GM11168 (cell line): Measurements from ENCODE around the gene CNGB1.

Experiments used
- in situ Hi-C: fragments of 300-500 bp; cut with MboI; formaldehyde crosslinking; loops from one replicate; pipeline ENCODE4 v1.12.0; 2022; ENCODE audit warnings: low sequenced_read_pairs; ENCODE audit not compliant: unreplicated experiment

CNGB1 gene

DNA sequence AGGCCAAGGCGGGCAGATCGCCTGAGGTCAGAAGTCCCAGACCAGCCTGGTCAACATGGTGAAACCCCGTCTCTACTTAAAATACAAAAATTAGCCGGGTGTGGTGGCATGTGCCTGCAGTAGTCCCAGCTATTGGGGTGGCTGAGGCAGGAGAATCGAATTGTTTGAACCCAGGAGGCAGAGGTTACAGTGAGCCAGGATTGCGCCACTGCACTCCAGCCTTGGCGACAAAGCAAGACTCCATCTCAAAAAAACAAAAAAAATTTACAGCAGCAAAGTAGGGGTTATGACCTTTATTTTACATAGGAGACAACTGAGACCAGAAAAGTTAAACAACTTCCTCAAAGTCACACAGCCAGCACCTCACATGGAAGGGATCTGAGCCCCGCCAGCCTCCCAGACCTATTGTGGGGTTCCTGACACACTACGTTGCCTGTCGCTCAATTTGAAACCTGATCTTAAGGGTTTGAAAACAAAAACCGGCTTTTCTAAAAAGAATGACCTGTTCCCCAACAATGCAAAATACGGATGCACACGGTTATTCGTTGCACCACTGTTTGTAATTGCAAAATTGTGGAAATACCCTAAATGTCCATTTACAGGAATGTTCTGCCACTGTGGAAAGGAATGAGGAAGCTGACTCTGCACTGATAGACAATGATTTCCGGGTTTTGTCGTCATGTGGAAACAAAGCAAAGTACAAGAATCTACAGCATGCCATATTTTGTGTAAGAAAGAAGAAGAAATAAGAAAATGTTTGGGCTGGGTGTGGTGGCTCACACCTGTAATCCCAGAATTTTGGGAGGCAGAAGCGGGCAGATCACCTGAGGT is 77.2 kb downstream of the CNGB1 start:
- in situ Hi-C loops: loop anchor here (10.0 kb wide), 2 partner anchors 111 to 139 kb away; partner anchors contain the start of genes USB1 and ZNF319

DNA sequence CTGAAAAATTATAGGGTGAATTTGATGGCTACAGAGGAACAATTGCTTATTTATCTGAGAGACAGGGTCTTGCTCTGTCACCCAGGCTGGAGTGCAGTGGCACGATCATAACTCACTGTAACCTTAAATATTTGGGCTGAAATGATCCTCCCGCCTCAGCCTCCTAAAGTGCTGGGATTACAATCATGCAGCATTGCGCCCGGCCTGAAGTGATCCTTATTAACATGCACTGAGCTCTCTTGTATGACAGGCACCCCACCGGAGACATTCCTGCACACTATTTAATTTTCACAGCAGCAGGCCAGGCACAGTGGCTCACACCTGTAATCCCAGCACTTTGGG is 77.7 kb downstream of the CNGB1 start:
- in situ Hi-C loops: loop anchor here (10.0 kb wide), 2 partner anchors 112 to 138 kb away; partner anchors contain the start of genes USB1 and ZNF319

DNA sequence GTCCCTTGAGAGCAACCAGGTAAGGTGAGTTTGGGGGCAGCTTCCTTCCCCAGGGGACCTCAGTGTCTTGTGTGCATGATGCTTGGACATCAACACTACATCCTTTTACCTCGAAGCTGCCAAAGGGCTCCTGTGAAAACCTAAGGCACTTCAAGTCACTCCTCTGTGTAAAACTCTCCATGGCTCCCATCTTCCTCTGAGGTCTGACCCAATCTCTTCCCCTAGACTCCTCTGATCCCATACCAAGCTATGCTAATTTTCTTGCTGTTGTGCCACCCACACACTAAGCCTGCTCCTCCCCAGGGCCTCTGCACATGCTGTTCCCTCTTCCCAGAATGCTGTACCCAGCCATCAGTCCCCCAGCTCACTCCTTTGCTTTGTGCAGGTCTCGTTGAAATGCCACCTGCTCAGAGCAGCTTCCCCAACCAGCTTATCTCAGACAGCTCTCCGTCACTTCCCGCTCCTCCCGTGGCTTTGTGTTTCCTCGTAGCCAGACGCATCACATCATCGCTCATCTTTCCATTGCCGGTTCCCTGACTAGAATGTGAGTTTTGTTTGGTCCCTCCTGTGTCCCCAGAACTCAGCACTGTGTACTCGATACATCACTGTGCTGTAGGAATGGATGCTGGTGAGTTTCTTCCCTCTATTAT is 78.4 kb downstream of the CNGB1 start:
- in situ Hi-C loops: loop anchor here (10.0 kb wide), 2 partner anchors 112 to 138 kb away; partner anchors contain the start of genes USB1 and ZNF319

DNA sequence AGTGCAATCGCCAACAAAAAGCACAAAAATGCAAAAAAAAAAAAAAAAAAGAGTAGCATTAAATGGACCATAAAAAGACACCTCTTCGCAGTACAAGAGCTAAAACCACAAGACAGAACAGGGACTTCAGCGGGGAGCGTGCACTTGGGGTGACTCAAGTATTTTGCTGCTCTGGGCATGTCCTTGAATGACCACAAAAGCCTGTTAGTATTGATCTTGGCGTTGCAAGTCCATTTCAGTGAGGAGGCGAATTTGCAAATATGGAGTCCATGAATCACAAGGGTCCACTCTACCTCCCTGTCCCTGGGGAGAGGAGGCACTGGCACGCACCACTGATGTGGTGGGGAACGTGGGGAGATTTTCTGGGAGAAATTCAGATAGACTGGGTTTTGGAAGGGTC is 78.9 kb downstream of the CNGB1 start:
- in situ Hi-C loops: loop anchor here (10.0 kb wide), 2 partner anchors 113 to 137 kb away; partner anchors contain the start of genes USB1 and ZNF319

DNA sequence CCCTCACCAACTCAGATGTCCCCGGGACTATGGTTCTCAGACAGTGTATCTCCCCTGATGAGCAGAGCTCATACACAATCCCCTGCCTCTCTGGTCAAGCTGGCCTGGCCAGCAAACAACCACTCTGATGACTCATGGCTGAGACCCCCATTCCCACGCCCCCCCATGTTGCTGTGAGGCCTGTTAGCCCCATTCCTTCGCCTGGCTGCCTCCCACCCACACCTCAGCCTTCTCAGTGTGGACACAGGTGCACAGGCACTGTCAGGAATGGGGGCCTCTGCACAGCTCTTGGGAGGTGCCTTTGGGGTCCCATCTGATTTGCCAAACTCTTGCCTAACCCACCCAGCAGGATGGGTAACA is 80.2 kb downstream of the CNGB1 start:
- in situ Hi-C loops: loop anchor here (10.0 kb wide), 2 partner anchors 114 to 136 kb away; partner anchors contain the start of genes USB1 and ZNF319

DNA sequence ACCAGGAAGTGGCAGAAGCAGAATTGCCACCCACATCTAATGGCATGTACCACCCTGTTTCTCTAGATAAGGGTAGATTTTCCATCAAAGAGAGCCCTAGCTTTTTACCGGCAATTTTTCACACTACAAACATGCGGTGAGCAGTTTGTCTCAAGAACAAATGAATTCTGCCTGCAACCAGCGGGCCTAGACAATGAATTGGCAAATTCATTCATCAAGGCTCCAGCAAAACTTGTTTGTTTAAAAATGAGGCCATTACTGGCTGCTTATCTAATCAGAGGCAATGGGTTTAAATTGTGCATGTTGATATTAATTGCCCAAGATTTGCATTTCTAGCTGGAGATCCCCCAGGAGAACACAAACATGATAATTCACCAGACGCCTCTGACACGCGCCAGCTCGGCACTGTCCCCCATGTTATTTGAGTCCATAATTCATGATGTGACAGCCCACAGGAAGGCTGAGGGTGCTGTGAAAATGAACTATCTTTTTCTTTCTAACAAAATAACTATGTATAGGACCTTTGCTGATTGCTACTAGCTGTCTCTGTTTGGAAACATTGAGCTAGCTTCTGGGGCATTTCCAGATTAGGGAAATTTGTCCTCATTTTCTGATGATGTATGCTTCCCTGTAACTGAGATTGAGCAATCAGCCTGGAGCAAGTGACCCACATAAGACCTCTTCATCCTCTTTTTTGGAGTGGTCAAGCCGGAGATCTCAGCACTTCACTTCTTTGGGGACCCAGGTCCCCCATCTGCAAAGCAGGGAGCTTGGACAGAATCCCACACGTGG is 80.8 kb downstream of the CNGB1 start:
- in situ Hi-C loops: loop anchor here (10.0 kb wide), 2 partner anchors 115 to 135 kb away; partner anchors contain the start of genes USB1 and ZNF319

DNA sequence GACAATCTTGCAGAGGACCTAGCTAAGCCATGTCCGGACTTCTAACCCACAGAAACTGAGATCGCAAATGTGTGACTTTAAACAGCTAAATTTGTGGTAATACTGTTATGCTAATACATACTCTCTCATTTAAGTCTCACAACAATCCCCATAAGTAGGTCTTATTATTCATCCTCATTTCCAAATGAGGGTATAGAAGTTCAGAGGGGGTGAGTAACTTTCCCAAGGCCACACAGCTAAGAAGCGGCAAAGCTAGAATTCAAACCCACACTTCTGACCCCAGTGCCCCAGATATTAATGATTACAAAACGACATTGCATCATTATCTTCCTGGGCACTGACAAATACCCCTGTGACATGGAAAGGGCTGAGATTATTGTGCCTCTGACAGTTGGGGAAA is 81.4 kb downstream of the CNGB1 start:
- in situ Hi-C loops: no loop called here

DNA sequence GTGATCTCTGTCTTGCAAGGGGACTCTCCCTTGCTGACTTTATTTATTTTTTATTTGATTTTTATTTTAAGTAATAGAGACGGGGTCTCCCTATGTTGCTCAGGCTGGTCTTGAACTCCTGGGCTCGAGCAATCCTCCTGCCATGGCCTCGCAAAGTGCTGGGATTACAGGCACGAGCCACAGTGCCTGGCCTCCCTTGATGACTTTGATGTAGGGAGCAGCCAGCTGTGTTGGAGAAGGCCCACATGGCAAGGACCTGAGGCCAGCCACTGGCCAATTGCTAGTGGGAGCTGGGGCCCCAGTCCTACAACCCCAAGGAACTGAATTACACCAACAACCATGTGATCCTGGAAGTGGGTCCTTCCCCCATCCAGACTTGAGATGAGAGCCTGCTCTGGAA is 81.8 kb downstream of the CNGB1 start:
- in situ Hi-C loops: no loop called here

DNA sequence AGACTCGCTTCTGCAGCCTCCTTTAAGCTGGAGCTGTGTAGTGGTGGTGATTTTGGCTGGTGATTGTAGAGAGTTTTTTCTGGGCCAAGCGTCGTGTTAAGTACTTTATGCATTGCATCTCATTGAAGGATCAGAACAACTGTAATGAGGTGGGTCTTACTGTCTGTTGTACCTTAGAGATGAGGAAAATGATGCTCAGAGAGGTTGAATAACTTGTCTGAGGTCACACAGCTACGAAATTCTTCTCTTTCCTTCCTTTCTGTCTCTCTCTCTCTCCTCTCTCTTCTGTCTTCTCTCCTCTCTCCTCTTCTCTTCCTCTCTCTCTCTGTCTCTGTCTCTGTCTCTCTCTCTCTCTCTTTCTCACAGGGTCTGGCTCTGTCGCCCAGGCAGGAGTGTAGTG is 82.8 kb downstream of the CNGB1 start:
- in situ Hi-C loops: no loop called here

DNA sequence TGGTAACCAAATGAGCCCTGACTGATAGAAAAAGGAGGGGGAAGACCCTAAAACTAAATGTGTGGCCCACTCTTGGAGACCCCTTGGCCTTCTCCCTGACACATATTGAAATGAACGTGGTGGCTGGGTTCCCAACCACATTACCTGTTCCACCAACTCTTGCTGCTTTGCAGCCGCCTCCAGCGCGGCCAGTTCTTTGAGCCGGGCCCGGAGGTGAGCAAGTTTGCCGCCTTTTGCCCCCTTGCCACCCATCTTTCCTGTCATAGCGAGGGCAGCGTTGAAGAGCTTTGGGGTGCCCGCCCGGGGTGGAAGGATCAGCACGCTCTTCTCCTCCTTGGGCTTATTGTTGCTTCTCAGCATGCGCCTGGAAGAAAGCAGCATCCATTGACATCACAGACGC is 83.2 kb downstream of the CNGB1 start:
- in situ Hi-C loops: no loop called here

DNA sequence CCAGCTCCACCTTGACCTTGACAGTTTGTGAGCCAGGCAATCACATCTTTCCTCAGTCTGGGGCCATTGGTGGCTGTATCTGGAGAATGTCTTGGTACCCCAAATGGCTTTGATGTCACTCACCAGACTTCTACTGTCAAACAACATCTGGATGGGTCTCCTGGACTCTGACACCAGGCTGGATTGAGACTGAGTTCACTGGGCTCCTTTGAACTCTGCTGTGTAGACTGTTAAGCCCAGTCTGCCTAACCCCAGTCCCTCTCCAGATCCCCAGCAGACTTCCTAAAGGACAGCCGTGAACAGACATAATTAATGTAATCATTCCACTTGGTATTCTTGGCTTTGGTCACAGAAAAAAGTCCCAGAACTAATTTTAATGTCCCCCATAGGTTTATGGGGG is 84.5 kb downstream of the CNGB1 start:
- in situ Hi-C loops: no loop called here

DNA sequence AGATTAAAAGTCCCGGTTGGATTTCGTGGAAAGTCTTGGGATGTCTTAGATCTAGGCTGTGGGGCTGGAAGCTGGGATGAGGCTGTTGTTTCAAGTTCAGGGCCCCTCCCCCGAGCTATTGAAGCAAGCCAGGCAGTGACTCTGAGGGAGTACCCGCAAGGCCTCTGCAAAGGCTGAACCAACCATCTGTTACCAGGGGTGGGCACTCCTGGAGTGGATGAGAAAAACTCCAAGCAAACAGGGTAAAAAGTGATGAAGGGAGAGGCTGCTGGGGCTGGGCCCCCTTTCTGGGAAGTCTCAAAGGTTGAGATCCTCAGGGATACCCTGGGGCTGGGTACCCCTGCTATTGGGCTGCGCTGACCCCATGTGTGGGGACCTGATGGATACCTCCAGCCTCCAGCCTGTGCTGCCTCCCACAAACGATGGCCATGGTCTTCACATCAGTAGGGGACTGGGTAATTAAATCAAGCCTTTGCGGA is 86.2 kb downstream of the CNGB1 start:
- in situ Hi-C loops: no loop called here

DNA sequence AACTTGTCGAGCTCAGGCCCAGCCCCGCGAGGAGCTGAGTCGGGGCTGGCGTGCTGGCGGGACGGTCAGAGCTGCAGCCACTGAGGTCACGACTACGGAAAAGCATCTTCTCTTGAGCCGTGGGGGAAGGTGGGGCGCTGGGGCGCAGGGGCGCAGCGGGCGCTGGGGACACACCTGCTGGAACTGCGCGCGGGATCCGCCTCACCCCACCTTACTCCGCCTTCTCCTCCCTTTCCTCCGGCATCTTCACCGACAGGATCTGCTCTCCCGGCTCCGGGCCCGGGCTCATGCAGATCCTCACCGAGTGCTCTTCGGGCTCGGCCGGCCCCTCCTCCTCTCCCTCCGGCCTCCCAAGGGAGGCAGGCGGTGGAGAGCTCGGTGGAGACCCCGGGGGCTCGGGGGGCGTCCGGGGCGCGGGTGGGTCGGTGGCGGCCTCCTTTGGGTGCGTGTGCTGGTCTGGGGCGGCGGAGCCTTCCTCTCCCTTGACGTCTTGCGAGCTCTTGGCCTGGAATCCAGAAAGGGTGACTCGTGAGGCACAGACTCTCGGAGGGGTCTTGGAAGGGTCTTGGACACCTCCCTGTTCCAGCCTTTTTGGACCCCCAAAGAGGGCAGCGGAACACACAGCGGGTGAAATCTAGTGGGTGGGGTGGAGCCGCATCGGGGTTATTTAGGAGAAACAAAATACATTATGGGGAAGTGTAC is 86.8 kb downstream of the CNGB1 start:
- in situ Hi-C loops: no loop called here

DNA sequence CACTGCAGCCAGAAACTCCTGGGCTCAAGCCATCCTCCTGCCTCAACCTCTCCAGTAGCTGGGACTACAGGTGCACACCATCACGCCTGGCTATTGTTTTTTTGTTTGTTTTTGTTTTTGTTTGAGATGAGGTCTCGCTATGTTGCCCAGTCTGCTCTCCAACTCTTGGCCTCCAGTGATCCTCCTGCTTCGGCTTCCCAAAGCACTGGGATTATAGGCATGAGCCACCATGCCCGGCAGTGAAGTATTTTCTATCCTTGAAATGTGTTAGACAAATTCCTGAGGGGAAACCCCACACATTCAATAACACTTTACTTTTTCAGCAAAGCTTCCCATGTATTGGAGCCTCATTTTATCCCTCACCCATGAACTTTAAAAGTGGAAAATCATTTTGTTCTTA is 87.4 kb downstream of the CNGB1 start:
- in situ Hi-C loops: no loop called here

DNA sequence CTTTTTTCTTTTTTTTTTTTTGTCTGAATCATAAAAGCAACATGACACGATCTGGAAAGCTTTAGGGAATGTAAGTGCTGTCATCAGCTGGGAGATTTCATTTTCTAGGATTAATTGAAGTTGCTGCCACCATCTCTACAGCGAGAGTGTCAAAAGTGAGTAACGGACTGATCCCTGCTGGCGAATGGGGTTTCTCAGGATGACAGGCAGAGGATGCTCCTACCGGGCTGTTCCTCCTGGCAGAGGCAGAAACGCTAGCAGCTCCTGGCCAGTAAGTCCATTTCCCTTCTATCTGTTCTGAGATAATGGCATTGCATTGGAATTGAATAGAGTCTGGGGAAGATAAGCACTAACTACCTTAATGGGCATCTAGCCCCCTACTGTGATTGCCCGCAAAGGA is 88.1 kb downstream of the CNGB1 start:
- in situ Hi-C loops: no loop called here

DNA sequence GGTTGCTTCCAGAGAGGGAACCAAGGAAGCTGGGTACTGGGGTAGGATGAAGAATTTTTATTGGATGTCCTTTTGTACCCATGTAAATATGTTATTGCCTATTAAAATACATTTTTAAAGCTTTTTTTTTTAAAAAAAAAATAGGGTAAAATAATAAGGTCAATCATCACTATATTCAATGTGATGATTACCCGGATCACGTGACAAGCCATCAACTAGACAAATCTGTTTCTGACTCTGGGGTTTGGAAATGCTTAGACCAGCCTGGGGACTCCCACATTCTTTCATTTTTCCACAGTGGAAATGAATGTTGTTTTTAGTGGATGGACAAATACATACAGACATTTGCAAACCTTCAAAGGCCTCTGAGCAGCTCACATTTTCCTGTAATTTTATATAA is 88.7 kb downstream of the CNGB1 start:
- in situ Hi-C loops: no loop called here

DNA sequence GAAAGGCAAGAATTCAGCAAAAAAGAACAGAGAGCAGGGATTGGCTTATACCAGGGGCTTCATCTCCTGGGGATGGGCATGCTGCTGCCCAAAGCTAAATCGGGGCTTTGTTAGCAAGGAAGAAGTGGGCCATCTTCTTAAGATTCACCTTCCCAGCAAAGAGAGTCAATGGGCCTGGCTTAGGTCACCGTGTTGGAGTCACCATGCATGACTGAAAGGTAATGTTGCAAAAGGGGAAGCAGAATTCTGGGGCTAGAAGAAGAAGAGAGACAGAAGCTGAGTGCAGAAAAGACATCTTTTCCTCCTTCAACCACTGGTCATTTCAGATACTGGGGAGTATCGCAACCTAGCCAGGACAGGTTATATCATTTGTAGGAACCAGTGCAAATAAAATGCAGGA is 92.3 kb downstream of the CNGB1 start:
- in situ Hi-C loops: no loop called here

DNA sequence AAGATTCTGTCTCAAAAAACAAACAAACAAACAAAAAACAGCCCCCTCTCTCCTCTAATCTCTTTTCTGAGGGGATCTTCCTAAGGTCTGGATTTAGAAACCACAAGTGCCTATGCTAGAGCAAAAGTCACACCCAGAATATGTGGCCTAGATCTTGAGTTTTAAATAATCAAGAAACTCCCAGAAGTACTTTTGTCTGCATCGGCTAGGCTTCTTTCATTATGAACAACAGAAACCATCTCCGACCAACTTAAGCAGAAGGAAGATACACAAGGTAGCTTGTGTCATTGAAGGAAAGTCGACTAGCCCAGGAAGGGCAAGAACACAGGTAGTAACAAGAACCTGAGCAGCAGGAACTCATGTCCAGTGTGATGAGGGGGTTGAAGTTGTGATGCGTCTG is 94.7 kb downstream of the CNGB1 start:
- in situ Hi-C loops: no loop called here

DNA sequence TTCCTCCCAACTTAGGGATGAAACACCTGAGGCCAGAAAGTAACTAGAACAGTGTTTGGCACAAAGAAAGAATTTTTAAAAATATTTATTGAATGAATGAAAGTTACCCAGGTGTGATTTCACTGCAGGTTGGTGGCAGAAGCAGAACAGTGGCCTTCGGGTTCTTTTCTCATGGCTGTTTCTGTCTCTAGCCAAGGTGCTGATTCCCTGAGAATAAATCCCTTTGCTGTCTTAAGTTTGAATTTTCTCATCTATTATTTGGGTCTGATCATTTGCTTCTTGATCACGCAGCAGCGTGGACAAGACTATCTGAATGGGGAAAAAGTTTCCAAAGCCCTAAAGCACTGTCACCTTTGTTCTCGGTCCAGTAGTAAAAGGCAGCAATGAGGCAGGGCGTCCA is 95.6 kb downstream of the CNGB1 start:
- in situ Hi-C loops: no loop called here

DNA sequence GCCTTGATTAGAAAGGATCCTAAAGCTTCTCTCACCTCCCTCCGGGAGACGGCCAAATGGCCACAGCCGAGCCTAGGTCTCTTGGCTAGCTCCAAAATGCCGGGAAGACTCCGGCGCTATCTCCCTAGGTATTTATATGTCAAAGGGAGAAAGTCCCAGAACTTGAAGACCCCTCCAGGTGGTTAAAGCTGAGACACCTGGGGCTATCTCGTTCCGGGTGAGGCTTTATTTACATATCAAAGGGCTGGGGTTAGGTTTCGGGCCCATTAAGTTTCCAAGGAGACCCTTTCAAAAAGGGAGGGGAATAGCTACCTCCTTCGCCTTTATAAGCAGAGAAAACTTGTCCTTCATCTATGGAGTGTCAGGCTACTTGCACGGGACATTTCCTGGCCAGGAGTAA is 97.7 kb downstream of the CNGB1 start:
- in situ Hi-C loops: no loop called here
